Activated T-cell treated with anti-CD3 and anti-CD28 coated beads, Interleukin-2, amount 50 U/mL, for 72 hours (primary cell): ENCODE measurements around the gene PTH2. TPM values are rescaled to one million over a fixed set of nuclear protein-coding genes. Genes with fewer than 3 reads are reported as not detected.
A peak's percentile ranks its signal among the peaks of the same experiment; 100 is the strongest.

Experiments
- ATAC-seq, 2 donors: fragments of 150-1000 bp; cut with Tn5 transposase; replicated peaks in 1 of 2; 2 replicates each; pipeline ENCODE4 v1.10.0; 2021; ENCODE audit warnings: moderate library complexity in 2 of 2, mild to moderate bottlenecking in 1 of 2
- DNase-seq, 2 donors: peaks; one replicate each; pipeline ENCODE4 v3.0.0; 2021 to 2022; ENCODE audit warnings: mixed read lengths in 1 of 2
- H3K27ac Mint-ChIP-seq: one replicate; pipeline ENCODE4 v1.8.0; 2022; ENCODE audit warnings: mild to moderate bottlenecking, moderate library complexity, mixed read lengths
- H3K27me3 Mint-ChIP-seq: one replicate; pipeline ENCODE4 v1.8.0; 2022; ENCODE audit warnings: low read depth, mixed read lengths
- H3K36me3 Mint-ChIP-seq, 2 donors: one replicate each; pipeline ENCODE4 v1.8.0; 2022; ENCODE audit warnings: mixed read lengths in 2 of 2, mild to moderate bottlenecking in 1 of 2; ENCODE audit not compliant: insufficient read depth in 2 of 2
- H3K4me1 Mint-ChIP-seq: one replicate; pipeline ENCODE4 v1.8.0; 2022; ENCODE audit warnings: low read depth, mixed read lengths
- H3K4me3 Mint-ChIP-seq, 2 donors: one replicate each; pipeline ENCODE4 v1.8.0; 2022; ENCODE audit warnings: mild to moderate bottlenecking in 2 of 2, mixed read lengths in 2 of 2, moderate library complexity in 2 of 2
- H3K9me3 Mint-ChIP-seq, 2 donors: one replicate each; pipeline ENCODE4 v1.8.0; 2022; ENCODE audit warnings: mixed read lengths in 2 of 2
- total RNA-seq, 2 donors: library from RNA; stranded (reverse); gene quantifications; one replicate each; pipeline ENCODE4 v1.2.3, GENCODE V29; 2022

Gene PTH2
- total RNA-seq, 2 donors from 2014 or later: not detected

GRCh38 chr19:49423985-49424303, 703 bp upstream of the PTH2 start:
- DNase-seq: no peak
- peaks cover 61% of the 10 kb centered on the region for H3K4me1 Mint-ChIP-seq
- H3K4me3 Mint-ChIP-seq: peak overlapping the region; percentile 55 to 68
- no peak overlapping the region for H3K27ac Mint-ChIP-seq
- peaks cover 97% of the 10 kb centered on the region for H3K27me3 Mint-ChIP-seq
- H3K36me3 Mint-ChIP-seq: no peaks in the 10 kb centered on the region
- ATAC-seq: peak in 1 of 2 donors; percentile 23
- H3K9me3 Mint-ChIP-seq: no peaks in the 10 kb centered on the region

GRCh38 chr19:49422407-49423070, 702 bp downstream of the PTH2 start:
- Mint-ChIP-seq H3K27me3 (peaks cover 92% of the 10 kb centered on the region), H3K36me3 (no peaks in the 10 kb centered on the region), H3K4me1 (peaks cover 53% of the 10 kb centered on the region), H3K27ac (no peak overlapping the region), H3K4me3 (peak overlapping the region; percentile 85 to 88), H3K9me3 (no peaks in the 10 kb centered on the region)
- peak; percentile 71 to 79 for DNase-seq
- ATAC-seq: peak; percentile 76 to 81

GRCh38 chr19:49421878-49422202, 1.4 kb downstream of the PTH2 start:
- DNase-seq (no peak), ATAC-seq (no peak)
- Mint-ChIP-seq H3K36me3 (no peaks in the 10 kb centered on the region), H3K9me3 (no peaks in the 10 kb centered on the region), H3K27ac (no peak overlapping the region), H3K4me1 (peaks cover 49% of the 10 kb centered on the region), H3K27me3 (peaks cover 87% of the 10 kb centered on the region), H3K4me3 (peak overlapping the region; percentile 79 to 80)

GRCh38 chr19:49421039-49421877, 2.0 kb downstream of the PTH2 start:
- Mint-ChIP-seq H3K27me3 (peaks cover 82% of the 10 kb centered on the region), H3K4me1 (peaks cover 44% of the 10 kb centered on the region)
- peak; percentile 35 to 49 for ATAC-seq

GRCh38 chr19:49420227-49420626, 3.0 kb downstream of the PTH2 start:
- Mint-ChIP-seq H3K36me3 (no peaks in the 10 kb centered on the region), H3K27me3 (peaks cover 71% of the 10 kb centered on the region), H3K9me3 (no peaks in the 10 kb centered on the region), H3K27ac (no peak overlapping the region), H3K4me1 (peaks cover 37% of the 10 kb centered on the region), H3K4me3 (peak overlapping the region in 1 of 2 donors; percentile 80)
- DNase-seq (no peak), ATAC-seq (no peak)

More at GRCh38 chr19:49421039-49421877, 2.0 kb downstream of the PTH2 start:
- Mint-ChIP-seq H3K4me3 (peak overlapping the region; percentile 79 to 80), H3K27ac (no peak overlapping the region), H3K9me3 (no peaks in the 10 kb centered on the region), H3K36me3 (no peaks in the 10 kb centered on the region)
- peak; percentile 62 to 66 for DNase-seq

GRCh38 chr19:49419173-49419572, 4.1 kb downstream of the PTH2 start:
- ATAC-seq: no peak
- Mint-ChIP-seq H3K9me3 (no peaks in the 10 kb centered on the region), H3K27me3 (peaks cover 62% of the 10 kb centered on the region), H3K4me3 (no peak overlapping the region), H3K4me1 (peaks cover 37% of the 10 kb centered on the region), H3K36me3 (no peaks in the 10 kb centered on the region), H3K27ac (no peak overlapping the region)
- no peak for DNase-seq

GRCh38 chr19:49418511-49418910, 4.7 kb downstream of the PTH2 start:
- no peak for DNase-seq
- no peak for ATAC-seq
- Mint-ChIP-seq H3K27ac (no peak overlapping the region), H3K27me3 (peaks cover 55% of the 10 kb centered on the region), H3K9me3 (no peaks in the 10 kb centered on the region), H3K4me1 (peaks cover 30% of the 10 kb centered on the region), H3K36me3 (no peaks in the 10 kb centered on the region), H3K4me3 (no peak overlapping the region)

- no peak overlapping the region for H3K27ac Mint-ChIP-seq
- no peaks in the 10 kb centered on the region for H3K36me3 Mint-ChIP-seq
- H3K27me3 Mint-ChIP-seq: peaks cover 42% of the 10 kb centered on the region
- no peaks in the 10 kb centered on the region for H3K9me3 Mint-ChIP-seq
- DNase-seq: no peak
- no peak overlapping the region for H3K4me3 Mint-ChIP-seq
- peaks cover 21% of the 10 kb centered on the region for H3K4me1 Mint-ChIP-seq
- ATAC-seq: no peak
Observed at GRCh38 chr19:49417088-49417487, 6.2 kb downstream of the PTH2 start.

- Mint-ChIP-seq H3K27me3 (peaks cover 29% of the 10 kb centered on the region), H3K9me3 (no peaks in the 10 kb centered on the region), H3K4me3 (no peak overlapping the region), H3K36me3 (no peaks in the 10 kb centered on the region), H3K4me1 (peaks cover 21% of the 10 kb centered on the region), H3K27ac (no peak overlapping the region)
- no peak for DNase-seq
- no peak for ATAC-seq
Observed at GRCh38 chr19:49415810-49416200, 7.4 kb downstream of the PTH2 start.

GRCh38 chr19:49415102-49415809, 8.0 kb downstream of the PTH2 start:
- Mint-ChIP-seq H3K36me3 (no peaks in the 10 kb centered on the region), H3K9me3 (no peaks in the 10 kb centered on the region), H3K27me3 (peaks cover 23% of the 10 kb centered on the region), H3K27ac (no peak overlapping the region), H3K4me1 (peaks cover 18% of the 10 kb centered on the region), H3K4me3 (no peak overlapping the region)
- no peak for ATAC-seq
- DNase-seq: no peak

- H3K27ac Mint-ChIP-seq: no peak overlapping the region
Observed at GRCh38 chr19:49414256-49414655, 9.0 kb downstream of the PTH2 start.

GRCh38 chr19:49413348-49413747, 9.9 kb downstream of the PTH2 start:
- peaks cover 36% of the 10 kb centered on the region for H3K4me1 Mint-ChIP-seq
- no peak overlapping the region for H3K4me3 Mint-ChIP-seq
- ATAC-seq (no peak), DNase-seq (no peak)
- no peaks in the 10 kb centered on the region for H3K9me3 Mint-ChIP-seq
- peaks cover 10% of the 10 kb centered on the region for H3K27me3 Mint-ChIP-seq
- no peak overlapping the region for H3K27ac Mint-ChIP-seq
- no peaks in the 10 kb centered on the region for H3K36me3 Mint-ChIP-seq

More at GRCh38 chr19:49414256-49414655, 9.0 kb downstream of the PTH2 start:
- Mint-ChIP-seq H3K36me3 (no peaks in the 10 kb centered on the region), H3K4me1 (peaks cover 27% of the 10 kb centered on the region), H3K4me3 (no peak overlapping the region), H3K9me3 (no peaks in the 10 kb centered on the region), H3K27me3 (peaks cover 13% of the 10 kb centered on the region)
- no peak for DNase-seq
- ATAC-seq: no peak

GRCh38 chr19:49411681-49412326, 11.4 kb downstream of the PTH2 start:
- no peaks in the 10 kb centered on the region for H3K9me3 Mint-ChIP-seq
- H3K27ac Mint-ChIP-seq: no peak overlapping the region
- DNase-seq: no peak
- H3K27me3 Mint-ChIP-seq: no peaks in the 10 kb centered on the region
- H3K4me3 Mint-ChIP-seq: no peak overlapping the region
- H3K36me3 Mint-ChIP-seq: no peaks in the 10 kb centered on the region
- no peak for ATAC-seq
- peaks cover 48% of the 10 kb centered on the region for H3K4me1 Mint-ChIP-seq
